Glutamatergic neuron (in vitro differentiated cells): ENCODE results near the gene GPR3. TPM values are rescaled to one million over a fixed set of nuclear protein-coding genes. Genes with fewer than 3 reads are reported as not detected.

Source experiments
- DNase-seq: peaks from one replicate; pipeline ENCODE4 v3.0.0; 2022
- H3K27ac Mint-ChIP-seq: one replicate; pipeline ENCODE4 v1.8.0; 2020; ENCODE audit warnings: mild to moderate bottlenecking, mixed read lengths, inconsistent platforms; ENCODE audit not compliant: unreplicated experiment
- H3K27me3 Mint-ChIP-seq: one replicate; pipeline ENCODE4 v1.8.0; 2020; ENCODE audit warnings: mild to moderate bottlenecking, moderate library complexity, mixed read lengths, inconsistent platforms; ENCODE audit not compliant: unreplicated experiment
- H3K36me3 Mint-ChIP-seq: one replicate; pipeline ENCODE4 v1.8.0; 2020; ENCODE audit warnings: mild to moderate bottlenecking, mixed read lengths, inconsistent platforms; ENCODE audit not compliant: unreplicated experiment
- H3K4me1 Mint-ChIP-seq: one replicate; pipeline ENCODE4 v1.8.0; 2020; ENCODE audit warnings: mild to moderate bottlenecking, low read depth, mixed read lengths, inconsistent platforms; ENCODE audit not compliant: unreplicated experiment
- H3K4me3 Mint-ChIP-seq: one replicate; pipeline ENCODE4 v1.8.0; 2020; ENCODE audit warnings: mild to moderate bottlenecking, mixed read lengths, inconsistent platforms; ENCODE audit not compliant: unreplicated experiment
- H3K9me3 Mint-ChIP-seq: one replicate; pipeline ENCODE4 v1.8.0; 2020; ENCODE audit warnings: mild to moderate bottlenecking, moderate library complexity, mixed read lengths, inconsistent platforms; ENCODE audit not compliant: unreplicated experiment
- CTCF ChIP-seq: fragments of 200-600 bp; sonication (generic); IDR thresholded peaks from one replicate; pipeline ENCODE4 v1.5.0; 2021; ENCODE audit not compliant: partially characterized antibody, unreplicated experiment
- total RNA-seq: library from RNA; stranded (reverse); fragmentation: NEBNext Ultra II Directional; extraction: Animal tissue kit (Norgen Biotek cat#: 25700); gene quantifications from one replicate; pipeline ENCODE4 v1.2.1, GENCODE V29; 2021; ENCODE audit not compliant: unreplicated experiment

GPR3 gene
- total RNA-seq, 1 donor from 2014 or later = 1.5 TPM

- Mint-ChIP-seq H3K4me3 (no peak overlapping the region), H3K27ac (no peak overlapping the region), H3K27me3 (peaks cover 12% of the 10 kb centered on the region), H3K4me1 (peaks cover 23% of the 10 kb centered on the region), H3K36me3 (no peaks in the 10 kb centered on the region), H3K9me3 (peaks cover 2% of the 10 kb centered on the region)
- DNase-seq = peak; percentile 81
- TF ChIP-seq CTCF = peak; percentile 96
These were observed 3.2 kb downstream of the GPR3 start for GRCh38 chr1:27395441-27396195.

- no peak for DNase-seq
- peaks cover 14% of the 10 kb centered on the region for H3K27me3 Mint-ChIP-seq
- no peak overlapping the region for H3K27ac Mint-ChIP-seq
- H3K9me3 Mint-ChIP-seq = peaks cover 2% of the 10 kb centered on the region
- no peak overlapping the region for H3K4me3 Mint-ChIP-seq
- TF ChIP-seq CTCF = no peak
- no peaks in the 10 kb centered on the region for H3K36me3 Mint-ChIP-seq
- peaks cover 13% of the 10 kb centered on the region for H3K4me1 Mint-ChIP-seq
These were observed 4.7 kb downstream of the GPR3 start for GRCh38 chr1:27397110-27397509.

- Mint-ChIP-seq H3K27ac (no peak overlapping the region), H3K36me3 (no peaks in the 10 kb centered on the region), H3K4me1 (peaks cover 12% of the 10 kb centered on the region), H3K27me3 (peaks cover 13% of the 10 kb centered on the region), H3K9me3 (peaks cover 2% of the 10 kb centered on the region), H3K4me3 (no peak overlapping the region)
- DNase-seq = no peak
- no peak for TF ChIP-seq CTCF
These were observed 5.3 kb downstream of the GPR3 start for GRCh38 chr1:27397749-27398148.

- Mint-ChIP-seq H3K36me3 (no peaks in the 10 kb centered on the region), H3K4me1 (peaks cover 12% of the 10 kb centered on the region), H3K4me3 (no peak overlapping the region), H3K27ac (no peak overlapping the region), H3K27me3 (peaks cover 11% of the 10 kb centered on the region), H3K9me3 (peaks cover 2% of the 10 kb centered on the region)
- no peak for TF ChIP-seq CTCF
- DNase-seq = no peak
These were observed 6.2 kb downstream of the GPR3 start for GRCh38 chr1:27398405-27399149.
